RWPE2 (cell line): ENCODE results near the gene ERP44.

Experiments
- ATAC-seq: fragments of 200-7000 bp; cut with Tn5 transposase; 3 replicates; pipeline ENCODE4 v1.9.1; 2021; ENCODE audit warnings: low read depth
- DNase-seq: peaks from one replicate; pipeline ENCODE4 v3.0.0-alpha.2; 2020; ENCODE audit warnings: low spot score
- H3K27ac ChIP-seq: fragments of 450-650 bp; 2 replicates; pipeline ENCODE4 v1.5.1; 2017; ENCODE audit warnings: mild to moderate bottlenecking; ENCODE audit not compliant: poor library complexity, severe bottlenecking
- H3K27me3 ChIP-seq: fragments of 250-450 bp; sonication (Bioruptor Pico); 2 replicates; pipeline ENCODE4 v1.5.1; 2021; ENCODE audit warnings: mild to moderate bottlenecking, moderate library complexity; ENCODE audit not compliant: insufficient read depth, poor library complexity, severe bottlenecking
- H3K36me3 ChIP-seq: fragments of 250-450 bp; sonication (Bioruptor Pico); 2 replicates; pipeline ENCODE4 v1.5.1; 2020; ENCODE audit warnings: low read depth, mild to moderate bottlenecking, moderate library complexity
- H3K4me1 ChIP-seq: fragments of 250-450 bp; sonication (Bioruptor Pico); 2 replicates; pipeline ENCODE4 v1.5.1; 2021; ENCODE audit warnings: mild to moderate bottlenecking, moderate library complexity; ENCODE audit not compliant: insufficient read depth, poor library complexity, severe bottlenecking
- H3K4me3 ChIP-seq: fragments of 250-450 bp; sonication (Bioruptor Pico); 2 replicates; pipeline ENCODE4 v1.5.1; 2021; ENCODE audit warnings: mild to moderate bottlenecking, moderate library complexity; ENCODE audit not compliant: severe bottlenecking
- H3K9me3 ChIP-seq: fragments of 250-450 bp; sonication (Bioruptor Pico); 2 replicates; pipeline ENCODE4 v1.5.1; 2021; ENCODE audit warnings: mild to moderate bottlenecking, moderate library complexity; ENCODE audit not compliant: severe bottlenecking
- TF ChIP-seq, protein P1 (sequence below): fragments of 450-650 bp; IDR thresholded peaks from one replicate; pipeline ENCODE4 v1.5.1; 2017; ENCODE audit warnings: mild to moderate bottlenecking, moderate library complexity; ENCODE audit not compliant: poor library complexity, severe bottlenecking

ERP44 gene

DNA sequence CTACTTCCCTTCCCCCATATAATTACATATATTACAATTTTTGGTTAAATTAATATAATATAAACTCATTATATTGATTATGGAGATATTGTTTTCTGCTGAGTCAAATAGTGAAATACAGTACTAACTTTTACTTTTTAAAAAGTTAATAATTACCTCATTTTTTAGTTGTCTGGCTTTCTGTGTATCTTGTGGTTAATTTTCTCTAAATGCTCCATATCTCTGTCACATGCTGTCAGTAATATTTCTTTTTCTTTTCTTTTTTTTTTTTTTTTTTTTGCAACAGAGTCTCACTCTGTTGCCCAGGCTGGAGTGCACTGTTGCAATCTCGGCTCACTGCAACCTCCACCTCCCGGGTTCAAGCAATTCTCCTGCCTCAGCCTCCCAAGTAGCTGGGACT, 169.1 kb downstream of the ERP44 start:
- Histone ChIP-seq H3K27me3 (no peaks in the 10 kb centered on the region), H3K9me3 (peaks cover 9% of the 10 kb centered on the region), H3K4me3 (no peak overlapping the region), H3K4me1 (no peaks in the 10 kb centered on the region), H3K27ac (no peak overlapping the region), H3K36me3 (peaks cover 31% of the 10 kb centered on the region)
- no peak for ATAC-seq
- DNase-seq: no peak
- TF ChIP-seq, protein P1, sequence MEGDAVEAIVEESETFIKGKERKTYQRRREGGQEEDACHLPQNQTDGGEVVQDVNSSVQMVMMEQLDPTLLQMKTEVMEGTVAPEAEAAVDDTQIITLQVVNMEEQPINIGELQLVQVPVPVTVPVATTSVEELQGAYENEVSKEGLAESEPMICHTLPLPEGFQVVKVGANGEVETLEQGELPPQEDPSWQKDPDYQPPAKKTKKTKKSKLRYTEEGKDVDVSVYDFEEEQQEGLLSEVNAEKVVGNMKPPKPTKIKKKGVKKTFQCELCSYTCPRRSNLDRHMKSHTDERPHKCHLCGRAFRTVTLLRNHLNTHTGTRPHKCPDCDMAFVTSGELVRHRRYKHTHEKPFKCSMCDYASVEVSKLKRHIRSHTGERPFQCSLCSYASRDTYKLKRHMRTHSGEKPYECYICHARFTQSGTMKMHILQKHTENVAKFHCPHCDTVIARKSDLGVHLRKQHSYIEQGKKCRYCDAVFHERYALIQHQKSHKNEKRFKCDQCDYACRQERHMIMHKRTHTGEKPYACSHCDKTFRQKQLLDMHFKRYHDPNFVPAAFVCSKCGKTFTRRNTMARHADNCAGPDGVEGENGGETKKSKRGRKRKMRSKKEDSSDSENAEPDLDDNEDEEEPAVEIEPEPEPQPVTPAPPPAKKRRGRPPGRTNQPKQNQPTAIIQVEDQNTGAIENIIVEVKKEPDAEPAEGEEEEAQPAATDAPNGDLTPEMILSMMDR: no peak
